Kidney epithelial cell (primary cell): ENCODE results near the gene PLD3. TPM values are rescaled to one million over a fixed set of nuclear protein-coding genes. Genes with fewer than 3 reads are reported as not detected.

Source experiments
- DNase-seq: peaks from one replicate; pipeline ENCODE4 v3.0.0-alpha.2; 2010; ENCODE audit warnings: low read depth
- H3K27me3 ChIP-seq: 2 replicates; pipeline ENCODE4 v1.6.0; 2011; ENCODE audit warnings: low read length; ENCODE audit not compliant: control insufficient read depth, insufficient read depth
- H3K36me3 ChIP-seq: 2 replicates; pipeline ENCODE4 v1.5.1; 2011; ENCODE audit warnings: low read length; ENCODE audit not compliant: control insufficient read depth, insufficient read depth
- H3K4me3 ChIP-seq: 2 replicates; pipeline ENCODE4 v1.5.1; 2011; ENCODE audit warnings: low read depth, mild to moderate bottlenecking, control low read depth, low read length
- total RNA-seq: library from RNA; depleted of rRNA; stranded (reverse); fragments of >200 nt; gene quantifications from 2 replicates; pipeline ENCODE4 v1.2.3, GENCODE V29; 2015
- TF ChIP-seq, protein P1 (sequence below): IDR thresholded peaks from 2 replicates; pipeline ENCODE4 v1.5.1; 2011; ENCODE audit warnings: mild to moderate bottlenecking, moderate library complexity, low read length, control low read depth, inconsistent platforms; ENCODE audit not compliant: insufficient read depth, poor library complexity, severe bottlenecking

PLD3 gene
- total RNA-seq, 1 donor from 2014 or later, result 350 TPM

GRCh38 chr19:40362160-40362559, 13.7 kb downstream of the PLD3 start:
- TF ChIP-seq, protein P1, sequence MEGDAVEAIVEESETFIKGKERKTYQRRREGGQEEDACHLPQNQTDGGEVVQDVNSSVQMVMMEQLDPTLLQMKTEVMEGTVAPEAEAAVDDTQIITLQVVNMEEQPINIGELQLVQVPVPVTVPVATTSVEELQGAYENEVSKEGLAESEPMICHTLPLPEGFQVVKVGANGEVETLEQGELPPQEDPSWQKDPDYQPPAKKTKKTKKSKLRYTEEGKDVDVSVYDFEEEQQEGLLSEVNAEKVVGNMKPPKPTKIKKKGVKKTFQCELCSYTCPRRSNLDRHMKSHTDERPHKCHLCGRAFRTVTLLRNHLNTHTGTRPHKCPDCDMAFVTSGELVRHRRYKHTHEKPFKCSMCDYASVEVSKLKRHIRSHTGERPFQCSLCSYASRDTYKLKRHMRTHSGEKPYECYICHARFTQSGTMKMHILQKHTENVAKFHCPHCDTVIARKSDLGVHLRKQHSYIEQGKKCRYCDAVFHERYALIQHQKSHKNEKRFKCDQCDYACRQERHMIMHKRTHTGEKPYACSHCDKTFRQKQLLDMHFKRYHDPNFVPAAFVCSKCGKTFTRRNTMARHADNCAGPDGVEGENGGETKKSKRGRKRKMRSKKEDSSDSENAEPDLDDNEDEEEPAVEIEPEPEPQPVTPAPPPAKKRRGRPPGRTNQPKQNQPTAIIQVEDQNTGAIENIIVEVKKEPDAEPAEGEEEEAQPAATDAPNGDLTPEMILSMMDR, result no peak
- no peak for DNase-seq
- no peaks in the 10 kb centered on the region for H3K27me3 ChIP-seq

GRCh38 chr19:40363069-40363468, 14.6 kb downstream of the PLD3 start:
- H3K4me3 ChIP-seq, result no peak overlapping the region
- DNase-seq, result no peak
- TF ChIP-seq, protein P1, result no peak
- peaks cover 1% of the 10 kb centered on the region for H3K36me3 ChIP-seq
- H3K27me3 ChIP-seq, result no peaks in the 10 kb centered on the region

More at GRCh38 chr19:40362160-40362559, 13.7 kb downstream of the PLD3 start:
- H3K36me3 ChIP-seq, result peaks cover 1% of the 10 kb centered on the region
- no peak overlapping the region for H3K4me3 ChIP-seq

- no peak overlapping the region for H3K4me3 ChIP-seq
- H3K27me3 ChIP-seq, result no peaks in the 10 kb centered on the region
- no peak for DNase-seq
- H3K36me3 ChIP-seq, result peaks cover 1% of the 10 kb centered on the region
- TF ChIP-seq, protein P1, result no peak
Observed at GRCh38 chr19:40365010-40365409, 16.5 kb downstream of the PLD3 start.

DNA sequence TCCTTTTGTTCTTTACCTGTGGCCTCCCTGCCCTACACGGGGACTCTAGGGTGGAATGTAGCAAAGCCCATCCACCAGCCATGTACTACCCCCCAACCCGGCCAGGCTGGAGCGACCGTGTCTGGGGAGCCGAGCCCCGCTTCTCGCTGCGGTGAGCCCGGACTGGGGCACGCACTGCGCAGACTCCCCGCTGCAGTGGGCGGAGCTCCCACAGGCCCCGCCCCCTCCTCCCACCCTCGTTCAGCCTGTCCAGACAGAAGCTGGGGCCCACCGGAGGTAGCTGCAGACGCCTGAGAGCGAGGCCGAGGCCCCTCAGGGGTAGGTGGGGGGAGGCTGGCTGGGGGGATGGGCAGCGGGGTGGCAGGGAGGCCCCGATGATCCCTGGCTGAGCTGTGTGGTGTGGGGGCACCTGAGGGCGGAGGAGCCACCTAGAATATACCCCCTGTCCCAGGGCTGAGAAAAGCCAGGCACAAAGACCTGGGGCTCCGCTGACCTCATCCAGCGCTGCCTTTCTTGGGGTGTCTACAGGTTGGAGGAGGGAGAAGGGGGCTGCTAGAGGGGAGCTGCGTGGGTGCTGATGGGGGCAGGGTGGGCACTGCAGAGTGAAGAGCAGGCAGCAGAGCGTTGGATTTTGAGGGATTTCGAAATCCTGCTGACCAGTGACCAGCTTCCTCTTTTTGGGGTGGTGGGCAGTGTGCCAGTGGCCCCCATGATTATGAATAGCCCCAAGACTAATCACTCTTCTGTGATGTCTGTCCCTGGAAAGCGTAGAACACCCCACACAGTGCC, 17.3 kb downstream of the PLD3 start:
- Histone ChIP-seq H3K4me3 (peak overlapping the region; percentile 54), H3K36me3 (peaks cover 1% of the 10 kb centered on the region), H3K27me3 (no peaks in the 10 kb centered on the region)
- TF ChIP-seq, protein P1, result no peak
- no peak for DNase-seq

- Histone ChIP-seq H3K36me3 (peaks cover 1% of the 10 kb centered on the region), H3K27me3 (no peaks in the 10 kb centered on the region), H3K4me3 (no peak overlapping the region)
- TF ChIP-seq, protein P1, result no peak
- no peak for DNase-seq
Observed at GRCh38 chr19:40366697-40367561, 18.4 kb downstream of the PLD3 start.
